GM21723 (cell line): ENCODE data around the gene LIMA1.
A peak's percentile ranks its signal among the peaks of the same experiment; 100 is the strongest.
"Not testable (repeated sequence)": the region's sequence is repeated elsewhere in the genome, so short reads cannot be mapped to it uniquely, and the experiment has no call there.

Experiments used
- ATAC-seq: cut with Tn5 transposase; IDR thresholded peaks from one replicate; pipeline ENCODE4 v1.9.1; 2021; ENCODE audit warnings: mild to moderate bottlenecking, moderate library complexity; ENCODE audit not compliant: unreplicated experiment

Gene LIMA1

DNA sequence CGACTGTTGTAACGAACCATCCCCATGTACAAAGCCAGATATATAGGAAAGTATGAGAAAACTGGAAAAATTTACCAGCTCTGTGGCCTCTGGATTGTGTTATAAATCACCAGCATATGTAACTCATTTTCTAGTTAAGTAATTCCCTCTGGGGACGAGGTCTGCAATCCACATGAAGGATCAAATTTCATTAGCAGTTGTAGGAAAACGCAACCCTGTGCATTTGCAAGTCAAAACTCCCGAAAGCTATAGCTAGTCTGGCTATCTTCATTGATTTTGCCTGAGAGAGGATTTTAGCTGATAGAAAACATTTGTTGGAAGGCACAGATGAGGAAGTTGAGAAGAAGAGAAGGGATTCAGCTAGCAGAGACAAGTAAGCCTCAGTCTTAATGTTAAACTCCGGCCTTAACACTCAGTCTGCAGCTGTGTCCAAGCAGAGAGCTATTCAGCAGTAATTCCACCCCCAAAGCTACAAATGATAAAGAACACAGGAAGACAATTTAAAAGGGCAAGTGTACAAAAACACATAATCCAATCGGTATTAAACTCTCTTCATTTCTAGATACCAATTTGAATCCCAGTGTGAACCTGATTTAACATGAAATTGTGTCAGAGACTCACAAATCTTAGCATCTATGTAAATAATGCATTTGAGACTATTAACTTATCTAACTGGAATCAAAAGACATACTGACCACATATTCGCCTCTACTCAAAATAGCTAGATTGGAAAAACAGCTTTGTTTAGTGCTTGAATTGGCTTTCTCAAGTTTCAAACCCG lies 61.9 kb downstream of the LIMA1 start:
- no peak for ATAC-seq

DNA sequence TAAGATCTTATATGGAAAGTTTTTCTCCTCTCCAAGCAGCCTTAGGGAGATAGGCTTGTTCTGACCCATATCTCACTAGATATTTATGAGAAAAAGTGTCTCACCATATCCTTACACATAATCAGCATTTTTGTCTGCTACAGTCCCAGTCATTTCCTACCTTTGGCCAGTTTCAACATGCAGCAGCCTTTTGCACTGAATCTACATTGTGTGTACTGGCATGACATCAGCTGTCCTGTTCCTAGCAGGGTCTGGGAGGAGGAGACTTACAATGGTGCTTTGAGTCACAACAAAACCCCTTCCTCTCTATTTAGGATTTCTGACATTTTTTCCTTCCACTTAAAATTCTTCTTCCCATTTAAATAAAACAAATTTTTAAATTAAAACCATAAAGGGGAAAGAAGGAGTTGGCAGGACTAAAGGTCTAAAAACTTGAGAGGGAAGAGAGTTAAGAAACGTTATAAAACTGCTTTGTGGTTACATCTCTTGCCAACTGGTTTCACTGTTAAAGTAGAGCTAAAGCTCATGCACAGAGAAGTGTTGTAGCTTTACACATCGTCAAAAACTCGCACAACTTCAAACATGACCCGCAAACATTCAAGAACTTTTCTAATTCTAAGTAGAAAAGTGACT lies 62.8 kb downstream of the LIMA1 start:
- ATAC-seq: peak; percentile 41

DNA sequence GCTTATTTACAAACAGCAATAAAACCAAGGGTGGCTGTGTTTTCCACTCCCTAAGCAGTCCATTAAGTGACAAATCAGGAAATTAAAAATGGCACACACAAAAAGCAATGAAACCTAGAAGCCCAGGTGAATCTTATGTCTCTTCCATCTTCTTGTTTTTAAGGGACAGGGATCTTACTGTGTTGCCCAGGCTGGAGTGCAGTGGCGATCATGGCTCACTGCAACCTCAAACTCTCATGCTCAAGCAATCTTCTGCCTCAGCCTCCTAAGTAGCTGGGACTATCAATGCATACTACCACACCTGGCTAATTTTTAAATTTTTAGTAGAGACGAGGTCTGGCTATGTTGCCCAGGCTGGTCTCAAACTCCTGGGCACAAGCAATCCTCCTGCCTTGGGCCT lies 63.8 kb downstream of the LIMA1 start:
- ATAC-seq: no peak

DNA sequence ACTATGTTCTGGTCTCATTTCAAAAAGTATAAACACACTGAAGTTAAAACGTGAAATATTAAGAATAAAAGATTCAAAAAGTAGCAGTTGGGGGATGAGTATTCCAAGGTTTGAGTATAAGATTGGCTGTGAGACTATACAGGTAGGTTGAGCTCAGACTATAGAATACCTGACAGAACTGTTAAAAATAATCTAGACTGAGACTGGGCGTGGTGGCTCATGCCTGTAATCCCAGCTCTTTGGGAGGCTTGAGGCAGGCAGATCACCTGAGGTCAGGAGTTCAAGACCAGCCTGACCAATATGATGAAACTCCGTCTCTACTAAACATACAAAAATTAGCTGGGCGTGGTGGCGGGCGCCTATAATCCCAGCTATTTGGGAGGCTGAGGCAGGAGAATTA lies 64.3 kb downstream of the LIMA1 start:
- not testable (repeated sequence) for ATAC-seq

DNA sequence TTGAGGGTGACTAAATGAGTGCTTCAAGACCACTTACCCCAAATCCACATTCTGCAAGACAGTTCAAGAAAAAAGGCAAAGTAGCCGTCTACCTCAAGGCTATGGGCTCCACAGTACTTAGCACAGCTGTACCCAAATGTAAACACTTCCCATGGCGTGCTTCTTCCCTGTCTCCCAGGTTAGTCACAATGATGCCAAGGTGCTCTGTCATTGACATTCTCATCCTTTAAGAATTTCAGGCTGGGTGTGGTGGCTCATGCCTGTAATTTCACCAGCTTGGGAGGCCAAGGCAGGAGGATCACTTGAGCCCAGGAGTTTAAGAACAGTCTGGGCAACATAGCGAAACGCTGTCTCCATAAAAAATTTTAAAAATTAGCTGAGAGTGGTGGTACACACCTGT lies 64.9 kb downstream of the LIMA1 start:
- ATAC-seq: no peak

DNA sequence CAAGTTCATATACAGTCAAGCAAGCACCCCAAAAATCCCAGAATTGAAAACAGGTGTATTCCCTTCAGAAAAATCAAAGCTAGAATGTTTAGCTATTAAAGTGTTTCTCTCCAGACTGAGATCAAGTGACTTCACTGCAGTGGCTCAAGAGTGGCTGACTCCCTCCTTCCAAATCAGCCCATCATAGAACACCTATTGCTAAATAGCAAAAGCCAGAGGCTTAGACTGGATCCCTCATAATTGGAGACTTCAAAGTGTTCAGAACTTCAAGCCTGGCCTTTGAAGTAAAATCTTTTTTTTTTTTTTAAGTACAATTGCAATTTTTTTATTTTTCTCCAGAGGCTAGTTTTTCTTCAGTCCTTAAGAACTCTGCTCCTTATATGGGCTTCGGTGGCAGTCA lies 66.1 kb downstream of the LIMA1 start:
- no peak for ATAC-seq

DNA sequence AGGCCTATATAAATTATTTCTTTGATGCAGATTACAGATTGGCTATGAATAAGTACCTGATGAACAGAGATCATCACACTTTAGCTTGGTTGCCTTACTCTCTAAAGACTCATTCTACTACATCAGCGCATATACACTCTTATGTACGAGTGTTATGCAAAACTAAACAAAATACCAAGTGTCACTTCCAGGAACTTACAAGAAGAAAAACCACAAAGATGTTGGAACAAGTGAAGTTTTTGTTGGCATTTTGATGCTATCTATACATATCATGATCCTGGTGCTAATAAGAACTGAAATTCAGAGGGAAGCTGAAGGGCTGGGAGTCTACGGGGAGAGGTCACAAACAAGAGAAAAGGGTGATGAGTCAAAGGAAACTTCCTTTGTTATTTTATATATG lies 68.3 kb downstream of the LIMA1 start:
- no peak for ATAC-seq

DNA sequence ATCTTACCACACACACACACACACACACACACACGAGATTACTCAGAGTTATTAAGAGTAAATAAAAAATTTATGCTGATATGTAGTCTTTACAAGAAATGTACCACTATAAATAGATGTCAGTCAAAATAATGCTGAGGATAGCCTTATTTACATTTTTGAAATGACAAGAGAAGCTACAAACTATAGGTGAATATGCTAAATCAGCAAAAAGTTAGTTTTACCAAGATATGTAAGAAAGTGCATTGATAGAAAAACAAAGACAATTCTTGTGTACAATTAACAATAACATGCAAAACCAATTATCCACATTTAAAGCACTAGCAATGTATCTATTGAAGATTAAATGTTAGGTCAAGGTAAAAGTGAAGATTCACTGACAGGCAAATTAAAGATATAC lies 69.3 kb downstream of the LIMA1 start:
- no peak for ATAC-seq

DNA sequence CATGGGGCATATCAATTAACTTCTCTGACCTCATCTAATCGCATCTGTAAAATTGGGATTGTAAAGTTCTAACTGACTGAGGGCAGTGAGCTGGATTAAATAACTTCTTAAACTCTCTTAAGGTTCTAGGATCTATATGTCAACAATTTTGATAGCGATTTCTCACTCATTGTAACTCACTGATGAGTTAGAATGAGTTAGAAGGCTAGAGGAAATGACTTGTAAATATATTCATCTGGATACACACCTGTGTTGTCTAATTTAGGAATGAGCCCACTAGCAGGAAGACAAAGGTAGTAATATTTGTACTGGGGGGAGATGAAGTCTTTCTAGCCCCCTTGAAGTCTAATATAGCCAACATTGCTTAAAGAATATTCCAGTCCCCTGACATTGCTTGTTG lies 69.9 kb downstream of the LIMA1 start:
- no peak for ATAC-seq

DNA sequence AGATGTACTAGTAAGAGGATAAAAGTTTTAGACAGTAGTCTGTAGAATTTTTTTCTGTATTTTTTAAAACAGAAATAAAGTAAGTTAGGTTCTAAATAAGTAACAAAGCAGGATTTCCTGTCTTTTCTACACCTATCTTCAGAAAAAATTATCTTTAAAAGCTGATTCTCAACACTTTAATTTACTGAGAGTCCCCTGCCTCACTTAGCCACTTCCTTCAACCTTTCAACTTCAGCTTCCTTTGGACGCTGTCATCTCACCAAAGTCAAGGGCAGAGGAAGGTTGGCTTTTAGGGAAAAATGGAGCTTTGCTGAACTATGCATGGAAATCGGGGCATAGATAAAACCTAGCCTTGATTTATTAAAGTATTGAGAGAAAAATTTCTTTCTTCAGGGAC lies 71.3 kb downstream of the LIMA1 start:
- no peak for ATAC-seq

DNA sequence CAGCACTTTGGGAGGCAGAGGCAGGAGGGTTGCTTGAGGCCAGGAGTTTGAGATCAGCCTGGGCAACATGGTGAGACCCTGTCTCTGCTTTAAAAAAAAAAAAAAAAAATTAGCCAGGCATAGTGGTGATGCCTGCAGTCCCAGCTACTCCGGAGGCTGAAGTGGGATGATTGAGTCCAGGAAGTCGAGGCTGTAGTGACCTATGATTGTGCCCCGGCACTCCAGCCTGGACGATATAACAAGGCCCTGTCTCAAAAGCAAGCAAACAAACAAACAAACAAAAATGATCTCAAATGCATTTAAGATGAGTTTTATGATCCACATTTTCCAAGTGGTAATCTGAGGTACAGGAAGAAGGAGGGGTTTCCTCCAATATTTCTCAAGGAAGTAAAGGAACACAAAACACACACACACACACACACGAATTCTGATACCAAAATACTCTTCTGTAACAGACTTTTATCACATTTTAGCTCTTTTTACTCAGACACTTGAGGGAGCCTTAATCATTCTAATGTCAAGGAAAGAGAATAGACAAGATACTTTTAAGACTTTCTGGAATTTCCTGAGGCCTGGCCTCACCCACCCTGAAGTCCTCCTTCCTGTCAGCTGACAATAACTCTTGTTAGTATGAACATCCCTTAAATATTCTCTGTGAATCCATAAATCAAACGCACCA lies 71.8 kb downstream of the LIMA1 start:
- no peak for ATAC-seq

DNA sequence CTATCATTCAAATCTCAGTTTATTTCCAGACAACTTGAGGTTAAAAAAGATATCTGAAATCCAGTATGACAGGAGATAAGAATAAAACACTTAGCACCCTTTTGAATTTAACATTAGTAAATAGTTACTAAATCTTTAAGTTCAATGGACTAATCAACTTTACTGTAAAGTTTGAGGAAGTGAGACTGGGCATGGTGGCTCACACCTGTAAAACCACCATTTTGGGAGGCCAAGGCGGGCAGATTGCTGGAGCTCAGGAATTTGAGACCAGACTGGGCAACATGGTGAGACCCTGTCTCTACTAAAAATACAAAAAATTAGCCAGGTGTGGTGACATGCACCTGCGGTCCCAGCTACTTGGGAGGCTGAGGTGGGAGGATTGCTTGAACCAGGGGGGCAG lies 75.9 kb downstream of the LIMA1 start:
- no peak for ATAC-seq

DNA sequence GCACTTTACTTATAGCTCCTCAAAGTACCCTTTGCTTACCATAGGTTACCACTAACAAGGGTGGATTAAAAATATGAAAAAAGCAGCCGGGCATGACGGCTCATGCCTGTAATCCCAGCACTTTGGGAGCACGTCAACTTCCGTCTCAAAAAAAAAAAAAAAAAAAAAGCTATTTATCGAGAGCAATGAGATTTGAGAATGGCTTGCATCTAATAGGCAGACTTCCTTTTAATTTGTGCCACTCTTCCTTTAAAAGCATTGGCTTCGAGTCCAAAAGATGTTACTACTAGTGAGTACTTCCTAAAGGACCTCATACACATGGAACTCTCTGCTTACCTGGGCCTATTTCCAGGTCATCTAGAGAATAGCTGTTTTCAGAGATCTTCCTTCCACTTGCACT lies 77.7 kb downstream of the LIMA1 start:
- ATAC-seq: no peak

DNA sequence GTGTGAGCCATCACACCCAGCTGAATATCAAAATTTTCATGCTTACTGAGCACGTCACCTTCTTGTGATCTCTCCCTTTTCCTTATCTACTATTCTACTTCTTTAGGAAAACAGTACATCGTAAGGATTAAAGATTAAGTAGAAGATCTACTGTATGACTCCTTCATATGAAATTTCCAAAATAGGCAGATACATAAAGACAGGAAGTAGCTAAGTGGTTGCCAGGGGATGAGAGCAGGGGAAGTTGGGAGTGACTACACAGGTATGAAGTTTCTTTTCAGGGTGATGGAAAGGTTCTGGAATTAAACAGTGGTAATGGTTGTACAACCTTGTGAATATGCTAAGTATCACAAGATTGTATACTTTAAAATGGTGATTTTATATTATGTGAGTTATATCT lies 79.6 kb downstream of the LIMA1 start:
- ATAC-seq: no peak

DNA sequence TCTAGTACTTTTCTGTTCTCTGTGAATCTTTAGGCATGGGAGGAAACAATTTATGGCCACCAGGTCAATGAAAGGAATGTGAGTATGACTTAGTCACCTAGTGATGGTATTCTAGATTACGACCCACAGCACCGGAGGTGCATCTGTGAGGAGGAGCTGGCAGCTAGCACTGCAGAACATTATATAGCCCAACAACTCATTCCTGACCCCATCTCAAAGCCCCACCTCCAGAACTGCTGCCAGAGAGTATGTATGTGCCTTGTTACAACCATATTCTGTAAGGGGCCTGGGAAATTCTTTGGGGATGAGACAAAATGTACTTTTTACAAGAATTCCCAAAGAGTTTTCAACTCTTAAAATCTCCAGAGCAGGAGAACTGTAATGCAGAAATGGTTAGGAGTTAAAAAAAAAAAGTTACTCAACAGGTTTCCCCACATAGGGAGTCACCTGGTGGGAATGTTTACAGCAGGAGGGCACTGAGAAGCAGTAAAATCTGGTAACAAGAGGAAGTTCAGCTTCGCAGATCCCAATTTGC lies 81.3 kb downstream of the LIMA1 start:
- ATAC-seq: no peak

DNA sequence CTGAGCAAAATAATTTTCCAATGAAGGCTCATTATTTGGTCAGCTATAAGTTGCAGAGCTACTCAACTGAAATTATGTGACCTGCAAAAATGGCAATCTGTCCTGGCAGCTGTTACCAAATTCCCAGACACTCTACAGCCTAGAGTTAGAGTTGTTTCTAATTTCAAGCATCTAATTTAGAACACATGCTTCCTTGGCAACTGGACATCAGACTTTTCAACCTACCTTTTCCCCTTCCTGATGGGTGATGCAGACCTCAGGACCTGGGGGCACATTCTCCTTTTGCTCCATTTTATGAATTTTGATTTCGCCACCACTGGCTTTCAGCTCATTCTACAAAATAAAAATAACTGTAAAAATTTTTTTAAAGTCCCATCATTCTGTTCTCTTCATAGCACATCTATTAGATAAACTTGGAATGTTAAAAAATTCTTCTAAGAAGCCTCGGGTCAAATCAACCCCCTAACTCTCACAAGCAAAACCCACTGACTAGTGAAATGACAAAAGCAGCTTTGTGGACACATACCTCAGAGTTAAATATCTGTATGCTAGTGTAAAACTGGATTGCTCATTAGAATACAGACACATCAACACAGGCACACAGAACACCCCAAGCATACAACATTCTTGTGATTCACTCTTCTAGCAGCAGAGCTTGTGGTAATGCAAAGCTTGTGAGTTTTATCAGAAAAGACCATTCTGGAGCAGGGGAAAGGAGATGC lies 82.6 kb downstream of the LIMA1 start:
- ATAC-seq: no peak

DNA sequence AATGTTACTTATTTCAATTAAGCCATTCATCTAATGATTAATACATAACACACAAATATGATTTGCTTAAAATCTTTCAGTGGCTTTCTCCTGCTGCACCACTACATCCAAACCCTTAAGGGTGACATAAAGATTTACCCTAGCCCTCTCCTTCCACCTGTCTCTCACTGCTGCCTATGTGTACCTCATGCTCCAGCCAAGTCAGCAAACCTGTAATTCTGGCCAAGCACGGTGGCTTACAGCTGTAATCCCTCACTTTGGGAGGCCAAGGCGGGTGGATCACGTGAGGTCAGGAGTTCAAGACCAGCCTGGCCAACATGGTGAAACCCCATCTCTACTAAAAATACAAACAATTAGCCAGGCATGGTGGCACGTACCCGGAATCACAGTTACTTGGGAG lies 84.5 kb downstream of the LIMA1 start:
- no peak for ATAC-seq

DNA sequence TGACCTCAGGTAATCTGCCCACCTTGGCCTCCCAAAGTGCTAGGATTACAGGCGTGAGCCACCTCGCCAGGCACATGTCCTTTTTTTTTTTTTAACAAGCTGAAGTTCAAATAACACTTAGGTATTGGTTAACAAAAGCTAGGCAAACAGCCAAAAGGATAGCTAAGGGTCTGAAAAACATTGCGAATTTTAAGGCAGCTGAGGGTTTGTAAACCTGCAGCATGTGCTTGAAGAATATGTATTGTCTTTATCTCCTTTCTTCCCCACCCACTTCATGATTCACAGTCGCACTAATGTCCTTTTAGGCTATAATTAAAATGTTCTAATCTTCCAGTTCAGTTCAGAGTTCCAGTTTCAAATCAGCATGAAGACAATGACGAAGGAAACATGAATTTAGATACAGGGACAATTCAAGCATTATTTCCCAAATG lies 86.0 kb downstream of the LIMA1 start:
- ATAC-seq: no peak

DNA sequence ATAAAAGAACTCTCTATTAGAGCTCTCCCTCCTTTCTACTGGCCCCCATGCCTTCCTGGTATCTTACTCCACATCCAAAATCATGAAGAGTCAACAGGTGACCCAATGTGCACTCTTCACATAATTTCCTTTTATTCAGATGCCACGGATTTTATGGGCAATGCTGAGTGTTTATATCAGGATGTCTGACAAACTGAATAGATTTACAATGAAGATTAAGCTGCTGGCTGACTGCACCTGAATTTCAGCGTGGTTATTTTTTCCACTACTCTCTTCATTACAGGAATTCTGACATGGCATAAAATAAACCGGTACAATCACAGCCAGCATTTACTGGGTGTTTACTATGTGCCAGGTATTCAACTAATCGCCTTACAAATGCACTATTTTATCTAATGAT lies 86.8 kb downstream of the LIMA1 start:
- ATAC-seq: no peak

DNA sequence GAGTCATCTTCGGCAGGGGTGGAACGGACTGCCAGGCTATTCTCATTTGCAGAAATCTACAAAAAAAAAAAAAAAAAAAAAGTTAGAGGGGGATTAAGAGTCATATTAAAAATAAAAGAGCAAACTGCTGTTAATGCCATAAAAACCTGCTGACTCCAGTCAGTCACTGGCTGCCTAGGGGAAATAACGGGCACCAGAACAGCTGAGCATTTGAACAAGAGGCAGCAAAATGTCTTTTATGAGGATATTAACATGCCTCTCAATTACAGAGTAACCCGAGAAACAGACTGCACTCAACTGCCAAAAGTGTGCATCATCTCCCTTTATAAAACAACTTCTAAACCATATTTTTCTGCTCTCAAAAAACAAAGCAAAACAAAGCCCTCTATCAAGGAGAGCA lies 87.5 kb downstream of the LIMA1 start:
- no peak for ATAC-seq

DNA sequence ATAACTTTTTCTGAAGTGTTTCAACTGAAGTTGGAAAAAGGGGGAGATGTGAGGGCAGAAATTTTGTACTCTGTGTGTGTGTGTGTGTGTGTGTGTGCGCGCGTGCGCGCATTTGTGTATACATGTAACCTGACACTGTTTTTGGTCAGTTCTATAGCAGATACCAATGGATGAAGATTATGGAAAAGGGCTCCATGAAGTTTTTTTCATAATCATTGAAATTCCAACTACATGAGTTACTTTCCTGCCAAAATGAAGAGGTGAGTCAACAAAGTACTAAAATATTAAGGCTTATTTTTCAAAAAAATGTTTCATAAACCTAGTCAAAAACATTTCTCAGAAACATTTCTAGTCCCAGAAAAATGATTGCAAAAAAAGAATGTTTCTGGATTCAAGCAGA lies 90.4 kb downstream of the LIMA1 start:
- no peak for ATAC-seq
